ENCODE data around the gene SMAP2. TPM values are rescaled to one million over a fixed set of nuclear protein-coding genes. Genes with fewer than 3 reads are reported as not detected.

Gene SMAP2
- total RNA-seq, 1 donor from 2014 or later, result 3.4 TPM

Other genes with a start within 250 kb of the SMAP2 start
- 12.9 and 19.2 TPM in 2 replicates for gene RLF, start 212.3 kb upstream of the SMAP2 start, total RNA-seq
- not detected in 2 replicates for gene TMCO2, start 125.8 kb upstream of the SMAP2 start, total RNA-seq
- gene ZMPSTE24, start 115.5 kb upstream of the SMAP2 start, total RNA-seq, result 40.5 and 64.1 TPM in 2 replicates
- 0.22 and 0.79 TPM in 2 replicates for gene COL9A2, start 56.4 kb upstream of the SMAP2 start, total RNA-seq
- 0.60 and 0.65 TPM in 2 replicates for gene ZFP69B, start 76.7 kb downstream of the SMAP2 start, total RNA-seq
- gene ZFP69, start 103.6 kb downstream of the SMAP2 start, total RNA-seq, result 1.3 and 2.0 TPM in 2 replicates
- 5.4 and 6.0 TPM in 2 replicates for gene EXO5, start 135.0 kb downstream of the SMAP2 start, total RNA-seq
- 1.4 and 1.5 TPM in 2 replicates for gene ZNF684, start 157.9 kb downstream of the SMAP2 start, total RNA-seq